Hepatocyte (in vitro differentiated cells): Measurements from ENCODE around the gene OR2M3.

Source experiments
- CTCF ChIP-seq: fragments of 200-600 bp; sonication (generic); IDR thresholded peaks from 2 replicates; pipeline ENCODE4 v1.5.1; 2016; ENCODE audit warnings: antibody characterized with exemption, mild to moderate bottlenecking; ENCODE audit not compliant: poor library complexity
- EZH2 ChIP-seq: fragments of 200-600 bp; sonication (generic); IDR thresholded peaks from 2 replicates; pipeline ENCODE4 v1.6.1; 2016; ENCODE audit warnings: antibody characterized with exemption, mild to moderate bottlenecking, borderline replicate concordance
- EZH2phosphoT487 ChIP-seq: fragments of 200-600 bp; sonication (generic); IDR thresholded peaks from one replicate; pipeline ENCODE4 v1.6.1; 2018; ENCODE audit warnings: antibody characterized with exemption, mild to moderate bottlenecking, low read depth, moderate library complexity; ENCODE audit not compliant: unreplicated experiment, severe bottlenecking

- TF ChIP-seq CTCF (no peak), EZH2 (no peak), EZH2phosphoT487 (no peak)
These were observed 38.3 kb upstream of the OR2M3 start for GRCh38 chr1:248158758-248159157.
